Activated CD8-positive, alpha-beta T cell treated with anti-CD3 and anti-CD28 coated beads, Interleukin-2, amount 10 ng/mL, durations not matched to agents 7 days and 5 days (primary cell): ENCODE data around the gene NAE1. TPM values are rescaled to one million over a fixed set of nuclear protein-coding genes. Genes with fewer than 3 reads are reported as not detected.

Experiments used
- ATAC-seq: fragments of 150-1000 bp; cut with Tn5 transposase; one replicate; pipeline ENCODE4 v1.10.0; 2021; ENCODE audit warnings: moderate library complexity
- CTCF ChIA-PET: fragments of 350-600 bp; sonication (Branson Sonifier 250); formaldehyde crosslinking; loops from one replicate; lab custom pipeline; 2021; ENCODE audit warnings: antibody characterized with exemption; lab: Charles Lee
- POLR2A ChIA-PET: fragments of 350-600 bp; sonication (Branson Sonifier 250); formaldehyde crosslinking; loops from one replicate; lab custom pipeline; 2021; ENCODE audit warnings: antibody characterized with exemption; lab: Charles Lee
- DNase-seq: peaks from one replicate; pipeline ENCODE4 v3.0.0-alpha.2; 2020
- H3K27ac Mint-ChIP-seq: one replicate; pipeline ENCODE4 v1.8.0; 2021; ENCODE audit warnings: mild to moderate bottlenecking, mixed read lengths
- H3K27me3 Mint-ChIP-seq: one replicate; pipeline ENCODE4 v1.8.0; 2021; ENCODE audit warnings: low read depth, mixed read lengths
- H3K36me3 Mint-ChIP-seq: one replicate; pipeline ENCODE4 v1.8.0; 2021; ENCODE audit warnings: low read depth, mixed read lengths
- H3K4me1 Mint-ChIP-seq: one replicate; pipeline ENCODE4 v1.8.0; 2021; ENCODE audit warnings: low read depth, mixed read lengths
- H3K4me3 Mint-ChIP-seq: one replicate; pipeline ENCODE4 v1.8.0; 2021; ENCODE audit warnings: mild to moderate bottlenecking, mixed read lengths
- H3K9me3 Mint-ChIP-seq: one replicate; pipeline ENCODE4 v1.8.0; 2022; ENCODE audit warnings: mixed read lengths; ENCODE audit not compliant: insufficient read depth
- total RNA-seq, 2 experiments: library from RNA; stranded (reverse); gene quantifications; one replicate each; pipeline ENCODE4 v1.2.3, GENCODE V29; 2021

Gene NAE1
- total RNA-seq, 2 experiments from 2014 or later = 77.3 to 84.1 TPM

DNA sequence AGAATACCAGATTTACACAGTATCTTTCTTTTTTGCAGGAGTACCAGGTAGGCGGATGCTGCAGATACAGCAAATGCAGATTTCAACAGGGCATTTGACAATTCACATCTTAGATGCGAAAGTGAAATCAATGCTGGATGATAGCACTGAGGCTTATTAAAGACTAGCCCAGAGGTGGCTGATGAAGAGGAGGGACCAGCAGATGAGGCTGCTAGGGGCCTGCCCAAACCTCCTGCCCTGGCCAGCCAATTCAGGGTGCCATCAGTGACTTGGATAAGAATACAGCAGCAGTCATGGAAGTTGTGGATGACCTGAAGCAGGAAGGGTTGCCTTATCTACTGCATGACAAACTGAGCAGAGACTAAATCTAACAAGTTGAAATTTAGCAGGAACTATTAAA lies 77.8 kb downstream of the NAE1 start:
- H3K27ac Mint-ChIP-seq = no peak overlapping the region
- ChIA-PET CTCF (interaction anchor here (1.1 to 3.7 kb wide), 15 partner anchors 9 to 174 kb away, joined by 3 to 38 read pairs (median 6); partner anchors contain the start of gene NAE1), POLR2A (interaction anchor here (1.1 kb wide), 1 partner anchor 127 kb away, joined by 3 read pairs; the partner anchor contains the start of gene PDP2)
- no peak for DNase-seq
- no peaks in the 10 kb centered on the region for H3K9me3 Mint-ChIP-seq
- H3K27me3 Mint-ChIP-seq = peaks cover 19% of the 10 kb centered on the region
- H3K36me3 Mint-ChIP-seq = peaks cover 20% of the 10 kb centered on the region
- H3K4me1 Mint-ChIP-seq = peaks cover 30% of the 10 kb centered on the region
- H3K4me3 Mint-ChIP-seq = no peak overlapping the region
- no peak for ATAC-seq

Other genes with a start within 250 kb of the NAE1 start
- 100 to 1,000 TPM; 102 to 104 TPM for gene CMTM3, start 226.3 kb downstream of the NAE1 start, total RNA-seq
- 1 to 10 TPM; 1.2 TPM for gene CMTM4, start 134.2 kb downstream of the NAE1 start, total RNA-seq
- gene DYNC1LI2, start 79.4 kb downstream of the NAE1 start, total RNA-seq = 10 to 100 TPM; 56.5 to 63.1 TPM
- not detected for gene TERB1, start 29.4 kb downstream of the NAE1 start, total RNA-seq
- gene CA7, start 13.4 kb upstream of the NAE1 start, total RNA-seq = not detected
- 10 to 100 TPM; 24.2 to 26.9 TPM for gene PDP2, start 49.5 kb upstream of the NAE1 start, total RNA-seq
- not detected for gene CDH16, start 87.9 kb upstream of the NAE1 start, total RNA-seq
- gene RRAD, start 94.6 kb upstream of the NAE1 start, total RNA-seq = under 1 TPM in 1 of 2 experiments, not detected in 1; 0.34 TPM
- gene CIAO2B, start 103.4 kb upstream of the NAE1 start, total RNA-seq = 100 to 1,000 TPM; 115 to 126 TPM
- gene CES2, start 104.5 kb upstream of the NAE1 start, total RNA-seq = 10 to 100 TPM; 29.7 to 34.0 TPM
- gene CES3, start 130.3 kb upstream of the NAE1 start, total RNA-seq = 1 to 10 TPM; 2.4 to 4.3 TPM
- gene CES4A, start 157.6 kb upstream of the NAE1 start, total RNA-seq = 10 to 100 TPM; 10.5 to 12.0 TPM
- gene CBFB, start 198.2 kb upstream of the NAE1 start, total RNA-seq = 100 to 1,000 TPM; 235 to 241 TPM